ENCODE measurements around the gene HSD3B2.

HSD3B2 gene

GRCh38 chr1:119414950-119415349 is at the start of gene HSD3B2:
Gene HSD3B2, plus strand, starts transcription at chr1:119415150. Its CDS starts 270 bp downstream, at chr1:119415420.
- TF ChIP-seq CTCF (conservative IDR thresholded peaks at IDR 0.05; ENCODE audit: low read depth): no peak
- DNase-seq (ENCODE audit: low spot score): no peak
- ChIA-PET POLR2A (ENCODE audit: low non-redundant PET) (no interaction called here), CTCF (no interaction called here)
- no peak within 1 kb of the TSS for H3K27ac ChIP-seq

- DNase-seq (ENCODE audit: low spot score): no peak
- ChIA-PET CTCF (interaction anchor here (0.7 to 1.9 kb wide), 3 partner anchors 50 to 91 kb away, joined by 3 to 10 read pairs (median 4); no protein-coding TSS in a partner anchor), POLR2A (ENCODE audit: low non-redundant PET) (no interaction called here)
- TF ChIP-seq CTCF (conservative IDR thresholded peaks at IDR 0.05; ENCODE audit: low read depth): no peak
- no peak overlapping the region for H3K27ac ChIP-seq
These were observed 48.5 kb upstream of the HSD3B2 start for GRCh38 chr1:119366424-119366823.

GRCh38 chr1:119367432-119368124 is 47.4 kb upstream of the HSD3B2 start:
- ChIA-PET CTCF (interaction anchor here (0.6 to 1.9 kb wide), 11 partner anchors 11 to 876 kb away, joined by 3 to 10 read pairs (median 3); no protein-coding TSS in a partner anchor), POLR2A (ENCODE audit: low non-redundant PET) (no interaction called here)
- H3K27ac ChIP-seq: no peak overlapping the region
- peak; percentile 88 for TF ChIP-seq CTCF (conservative IDR thresholded peaks at IDR 0.05; ENCODE audit: low read depth)
- peak; percentile 72 for DNase-seq (ENCODE audit: low spot score)

GRCh38 chr1:119368554-119368953 is 46.4 kb upstream of the HSD3B2 start, which contains the start of gene HAO2:
Gene HAO2, plus strand, starts transcription at chr1:119368785. Its CDS starts 12,301 bp downstream, at chr1:119381086.
- H3K27ac ChIP-seq: no peak within 1 kb of the TSS
- DNase-seq (ENCODE audit: low spot score): no peak
- TF ChIP-seq CTCF (conservative IDR thresholded peaks at IDR 0.05; ENCODE audit: low read depth): no peak
- ChIA-PET CTCF (interaction anchor here (0.5 to 0.6 kb wide), 2 partner anchors 877 to 1426 kb away, joined by 3 read pairs; no protein-coding TSS in a partner anchor), POLR2A (ENCODE audit: low non-redundant PET) (no interaction called here)

GRCh38 chr1:119370748-119371147 is 44.2 kb upstream of the HSD3B2 start:
- no peak for TF ChIP-seq CTCF (conservative IDR thresholded peaks at IDR 0.05; ENCODE audit: low read depth)
- DNase-seq (ENCODE audit: low spot score): no peak
- POLR2A ChIA-PET (ENCODE audit: low non-redundant PET): no interaction called here
- no peak overlapping the region for H3K27ac ChIP-seq
- CTCF ChIA-PET: interaction anchor here (0.6 to 1.7 kb wide), 2 partner anchors 96 to 1435 kb away, joined by 3 to 5 read pairs; no protein-coding TSS in a partner anchor

GRCh38 chr1:119371815-119372214 is 43.1 kb upstream of the HSD3B2 start:
- no peak overlapping the region for H3K27ac ChIP-seq
- no peak for DNase-seq (ENCODE audit: low spot score)
- TF ChIP-seq CTCF (conservative IDR thresholded peaks at IDR 0.05; ENCODE audit: low read depth): no peak
- ChIA-PET POLR2A (ENCODE audit: low non-redundant PET) (no interaction called here), CTCF (no interaction called here)
